HCT116 (cell line): Measurements from ENCODE around the gene ACOT6. TPM values are rescaled to one million over a fixed set of nuclear protein-coding genes. Genes with fewer than 3 reads are reported as not detected.

Experiments used
- ATAC-seq: fragments of 200-7000 bp; cut with Tn5 transposase; 2 replicates; pipeline ENCODE4 v1.9.1; 2020; ENCODE audit warnings: mild to moderate bottlenecking, moderate library complexity
- BruUV-seq: library from RNA; stranded (reverse); fragments of 400-500 nt; replicated peaks from 2 replicates; lab custom pipeline; 2021; lab: Mats Ljungman, UMichigan
- CTCF ChIA-PET: fragments of 300-600 bp; sonication (Branson Sonifier 250); formaldehyde crosslinking; loops from one replicate; lab custom pipeline; 2021; ENCODE audit warnings: antibody characterized with exemption; lab: Charles Lee
- POLR2A ChIA-PET: fragments of 300-600, 350-600 bp; sonication (Branson Sonifier 250); formaldehyde crosslinking; loops from one replicate; lab custom pipeline; 2021; ENCODE audit warnings: antibody characterized with exemption; lab: Charles Lee
- RAD21 ChIA-PET, 2 experiments: fragments of 300-600 bp; sonication (Branson Sonifier 250); formaldehyde crosslinking; loops; one replicate each; lab custom pipeline; 2023; ENCODE audit warnings: low total read pairs in 2 of 2; ENCODE audit not compliant: uncharacterized antibody in 2 of 2, unreplicated experiment in 2 of 2, low non-redundant PET in 1 of 2; lab: Charles Lee
- DNase-seq: peaks from one replicate; pipeline ENCODE4 v3.0.0-alpha.2; 2010; ENCODE audit warnings: low read depth, low spot score
- H2AFZ ChIP-seq: fragments of 200-600 bp; shearing (Covaris generic), sonication (generic); 2 replicates; pipeline ENCODE4 v1.6.1; 2017; ENCODE audit warnings: low read depth, mixed run types, mixed read lengths, antibody characterized with exemption, low read length; ENCODE audit not compliant: poor library complexity, severe bottlenecking
- H3K27ac ChIP-seq: 2 replicates; pipeline ENCODE4 v1.5.1; 2012; ENCODE audit warnings: low read depth, low read length
- H3K27me3 ChIP-seq: fragments of 200-600 bp; sonication (generic); 2 replicates; pipeline ENCODE4 v1.6.1; 2016; ENCODE audit warnings: mixed run types, low read length, mixed read lengths; ENCODE audit not compliant: insufficient read depth
- H3K36me3 ChIP-seq, 2 experiments: fragments of 200-500 bp in 1 of 2; fragments of 200-600 bp in 1 of 2; sonication (Bioruptor generic) in 1 of 2; sonication (generic) in 1 of 2; 2 replicates each; pipeline versions ENCODE4 v1.5.1 to v1.6.1; 2014 to 2016; ENCODE audit warnings: low read length in 2 of 2, inconsistent platforms in 1 of 2, mixed read lengths in 1 of 2, mixed run types in 1 of 2; ENCODE audit not compliant: insufficient read depth in 2 of 2, control insufficient read depth in 1 of 2
- H3K4me1 ChIP-seq, 2 experiments: fragments of 200-600 bp in 1 of 2; sonication (generic) in 1 of 2; 2 replicates each; pipeline versions ENCODE4 v1.5.1 to v1.6.1; 2012 to 2017; ENCODE audit warnings: low read length in 2 of 2, inconsistent platforms in 1 of 2, mild to moderate bottlenecking in 1 of 2, mixed read lengths in 1 of 2, mixed run types in 1 of 2, moderate library complexity in 1 of 2; ENCODE audit not compliant: insufficient read depth in 2 of 2, control insufficient read depth in 1 of 2
- H3K4me2 ChIP-seq: fragments of 200-600 bp; sonication (generic); 2 replicates; pipeline ENCODE4 v1.6.1; 2017; ENCODE audit warnings: mixed run types, low read length, mixed read lengths
- H3K4me3 ChIP-seq, 2 experiments: fragments of 200-600 bp in 1 of 2; sonication (generic) in 1 of 2; replicated peaks in 1 of 2; 2 replicates each; pipeline ENCODE4 v1.5.1; 2011 to 2016; ENCODE audit warnings: low read length in 2 of 2, control low read depth in 1 of 2, low read depth in 1 of 2, mild to moderate bottlenecking in 1 of 2, mixed read lengths in 1 of 2, mixed run types in 1 of 2
- H3K79me2 ChIP-seq: fragments of 200-600 bp; sonication (generic); 2 replicates; pipeline ENCODE4 v1.6.1; 2017; ENCODE audit warnings: mild to moderate bottlenecking, mixed run types, low read length, moderate library complexity, mixed read lengths; ENCODE audit not compliant: insufficient read depth
- H3K9ac ChIP-seq: fragments of 200-600 bp; sonication (generic); 2 replicates; pipeline ENCODE4 v1.6.1; 2016; ENCODE audit warnings: low read length, mixed read lengths
- H3K9me2 ChIP-seq: fragments of 200-600 bp; sonication (generic), shearing (Covaris generic); 2 replicates; pipeline ENCODE4 v1.6.1; 2017; ENCODE audit warnings: mixed run types, mild to moderate bottlenecking, moderate library complexity; ENCODE audit not compliant: insufficient read depth
- H3K9me3 ChIP-seq, 2 experiments: fragments of 200-500 bp in 1 of 2; fragments of 200-600 bp in 1 of 2; sonication (Bioruptor generic) in 1 of 2; sonication (generic) in 1 of 2; 2 replicates each; pipeline ENCODE4 v1.6.1; 2014 to 2017; ENCODE audit warnings: low read length in 2 of 2, mixed read lengths in 2 of 2, inconsistent platforms in 1 of 2, low read depth in 1 of 2, mild to moderate bottlenecking in 1 of 2, mixed run types in 1 of 2, moderate library complexity in 1 of 2; ENCODE audit not compliant: control insufficient read depth in 1 of 2, insufficient read depth in 1 of 2
- H4K20me1 ChIP-seq: fragments of 200-600 bp; sonication (generic), shearing (Covaris generic); 2 replicates; pipeline ENCODE4 v1.6.1; 2017; ENCODE audit warnings: mixed run types, mild to moderate bottlenecking, moderate library complexity; ENCODE audit not compliant: insufficient read depth
- ATF3 ChIP-seq: IDR thresholded peaks from 2 replicates; pipeline ENCODE4 v1.6.1; 2012
- CEBPB ChIP-seq: IDR thresholded peaks from 2 replicates; pipeline ENCODE4 v1.6.1; 2012; ENCODE audit warnings: low read depth
- CTCF ChIP-seq, 3 experiments: fragments of 200-600 bp in 1 of 3; sonication (generic) in 1 of 3; IDR thresholded peaks in 2 of 3; conservative IDR thresholded peaks in 1 of 3; 2 replicates each; pipeline ENCODE4 v1.5.1; 2012 to 2017; ENCODE audit warnings: low read depth in 2 of 3, low read length in 2 of 3, antibody characterized with exemption in 1 of 3, borderline replicate concordance in 1 of 3, control low read depth in 1 of 3, mild to moderate bottlenecking in 1 of 3, mixed read lengths in 1 of 3, mixed run types in 1 of 3, moderate library complexity in 1 of 3; ENCODE audit not compliant: insufficient read depth in 1 of 3
- EGR1 ChIP-seq: IDR thresholded peaks from 2 replicates; pipeline ENCODE4 v1.6.1; 2012; ENCODE audit warnings: low read depth
- ELF1 ChIP-seq: IDR thresholded peaks from 2 replicates; pipeline ENCODE4 v1.6.1; 2012; ENCODE audit warnings: low read depth, borderline replicate concordance
- EZH2phosphoT487 ChIP-seq: fragments of 200-600 bp; IDR thresholded peaks from 2 replicates; pipeline ENCODE4 v1.6.1; 2018; ENCODE audit warnings: antibody characterized with exemption, borderline replicate concordance
- POLR2A ChIP-seq: IDR thresholded peaks from 2 replicates; pipeline ENCODE4 v1.7.0; 2011; ENCODE audit warnings: borderline replicate concordance; ENCODE audit not compliant: insufficient read depth, insufficient read length; ENCODE audit errors: extremely low read depth
- RAD21 ChIP-seq: IDR thresholded peaks from 2 replicates; pipeline ENCODE4 v1.6.1; 2012; ENCODE audit warnings: low read depth, mild to moderate bottlenecking
- REST ChIP-seq: IDR thresholded peaks from 2 replicates; pipeline ENCODE4 v1.6.1; 2012; ENCODE audit warnings: low read depth
- SP1 ChIP-seq: IDR thresholded peaks from 2 replicates; pipeline ENCODE4 v1.6.1; 2012; ENCODE audit warnings: low read depth
- SRF ChIP-seq: IDR thresholded peaks from 2 replicates; pipeline ENCODE4 v1.6.1; 2012; ENCODE audit warnings: low read depth
- YY1 ChIP-seq: IDR thresholded peaks from 2 replicates; pipeline ENCODE4 v1.6.1; 2011; ENCODE audit warnings: low read length, low read depth, moderate library complexity, mild to moderate bottlenecking; ENCODE audit not compliant: insufficient replicate concordance; ENCODE audit errors: extremely low read depth
- intact Hi-C: fragments of 100-400 bp; cut with micrococcal nuclease; formaldehyde crosslinking; loops from 2 replicates; pipeline ENCODE4 v1.10.0; 2022
- total RNA-seq: library from RNA; stranded (reverse); gene quantifications from one replicate; pipeline ENCODE4 v1.2.1, GENCODE V29; 2021; ENCODE audit not compliant: unreplicated experiment

ACOT6 gene
- total RNA-seq, 1 experiment from 2014 or later = not detected

GRCh38 chr14:73623504-73624054, 11.3 kb downstream of the ACOT6 start:
- BruUV-seq = no TSS peak
- RAD21 ChIA-PET = no interaction called here
- ATAC-seq (no peak), DNase-seq (no peak)
- no peak overlapping the region for H3K27ac ChIP-seq
- H3K4me2 ChIP-seq = no peak overlapping the region
- POLR2A ChIA-PET = no interaction called here
- no peak overlapping the region for H3K9ac ChIP-seq
- H3K9me2 ChIP-seq = no peaks in the 10 kb centered on the region
- CTCF ChIA-PET = no interaction called here
- TF ChIP-seq SP1 = no peak
- no peak for TF ChIP-seq ELF1
- no peak for TF ChIP-seq REST
- no peak for TF ChIP-seq RAD21
- TF ChIP-seq YY1 = no peak
- no peak for TF ChIP-seq CEBPB
- TF ChIP-seq EGR1 = no peak
- no peak for TF ChIP-seq ATF3
- TF ChIP-seq EZH2phosphoT487 = no peak
- TF ChIP-seq CTCF (IDR thresholded peaks at IDR 0.05 in 2 of 3, conservative IDR thresholded peaks at IDR 0.05 in 1 of 3; ENCODE audit: borderline replicate concordance in 1 of 3, insufficient read depth in 1 of 3, low read depth in 2 of 3, low read length in 2 of 3) = no peak
- no peak for TF ChIP-seq POLR2A
- TF ChIP-seq SRF = no peak
- no peaks in the 10 kb centered on the region for H3K27me3 ChIP-seq
- H4K20me1 ChIP-seq = no peaks in the 10 kb centered on the region
- intact Hi-C loops = no loop called here
- H3K36me3 ChIP-seq = no peaks in the 10 kb centered on the region
- no peaks in the 10 kb centered on the region for H3K4me1 ChIP-seq
- no peak overlapping the region for H3K4me3 ChIP-seq
- no peaks in the 10 kb centered on the region for H3K9me3 ChIP-seq
- no peak overlapping the region for H2AFZ ChIP-seq
- no peaks in the 10 kb centered on the region for H3K79me2 ChIP-seq
